WTC11 (cell line): ENCODE results near the gene LYG1. TPM values are rescaled to one million over a fixed set of nuclear protein-coding genes. Genes with fewer than 3 reads are reported as not detected.
A peak's percentile ranks its signal among the peaks of the same experiment; 100 is the strongest.
"Not testable (repeated sequence)": the region's sequence is repeated elsewhere in the genome, so short reads cannot be mapped to it uniquely, and the experiment has no call there.

Experiments
- ATAC-seq: fragments of 200-7000 bp; cut with Tn5 transposase; 2 replicates; pipeline ENCODE4 v1.10.0; 2021; ENCODE audit warnings: mild to moderate bottlenecking, moderate library complexity
- Bru-seq: library from RNA; stranded (reverse); fragments of 400-500 nt; gene quantifications from one replicate; lab custom pipeline; 2021; lab: Mats Ljungman, UMichigan
- CTCF ChIA-PET: fragments of 300-600 bp; sonication (Branson Sonifier 250); formaldehyde crosslinking; loops from one replicate; lab custom pipeline; 2021; ENCODE audit warnings: antibody characterized with exemption; lab: Charles Lee
- POLR2A ChIA-PET: fragments of 350-600 bp; sonication (Branson Sonifier 250); formaldehyde crosslinking; loops from one replicate; lab custom pipeline; 2021; ENCODE audit warnings: antibody characterized with exemption; lab: Charles Lee
- DNase-seq: peaks from one replicate; pipeline ENCODE4 v3.0.0; 2021; ENCODE audit warnings: low spot score
- H3K27ac Mint-ChIP-seq: 2 replicates; pipeline ENCODE4 v1.8.0; 2021; ENCODE audit warnings: mixed read lengths
- H3K27me3 Mint-ChIP-seq: 2 replicates; pipeline ENCODE4 v1.8.0; 2021; ENCODE audit warnings: low read depth, mild to moderate bottlenecking, moderate library complexity, mixed read lengths
- H3K36me3 Mint-ChIP-seq: 2 replicates; pipeline ENCODE4 v1.8.0; 2021; ENCODE audit warnings: mixed read lengths
- H3K4me1 Mint-ChIP-seq: 2 replicates; pipeline ENCODE4 v1.8.0; 2022; ENCODE audit warnings: mixed read lengths
- H3K4me3 Mint-ChIP-seq: 2 replicates; pipeline ENCODE4 v1.8.0; 2021; ENCODE audit warnings: mild to moderate bottlenecking, moderate library complexity, mixed read lengths
- H3K9me3 Mint-ChIP-seq: 2 replicates; pipeline ENCODE4 v1.8.0; 2021; ENCODE audit warnings: mixed read lengths
- GRHL2 ChIP-seq: fragments of 250-450 bp; sonication (Bioruptor Pico); IDR thresholded peaks from 2 replicates; pipeline ENCODE4 v1.8.0; 2022; ENCODE audit warnings: mild to moderate bottlenecking, moderate library complexity; ENCODE audit not compliant: insufficient replicate concordance, severe bottlenecking
- JUN ChIP-seq: sonication (generic); formaldehyde crosslinking; IDR thresholded peaks from 2 replicates; pipeline ENCODE4 v1.8.0; 2023; ENCODE audit warnings: mild to moderate bottlenecking, missing genetic modification reagents
- MXD4 ChIP-seq: fragments of 250-450 bp; sonication (Bioruptor Pico); IDR thresholded peaks from 2 replicates; pipeline ENCODE4 v1.8.0; 2021; ENCODE audit warnings: mild to moderate bottlenecking, moderate library complexity, borderline replicate concordance
- MYBL2 ChIP-seq: sonication (generic); formaldehyde crosslinking; IDR thresholded peaks from 2 replicates; pipeline ENCODE4 v1.8.1; 2023; ENCODE audit warnings: mild to moderate bottlenecking, moderate library complexity, missing genetic modification reagents
- NFATC4 ChIP-seq: fragments of 250-450 bp; sonication (Bioruptor Pico); IDR thresholded peaks from 2 replicates; pipeline ENCODE4 v1.9.0; 2021; ENCODE audit warnings: mild to moderate bottlenecking
- PRRX2 ChIP-seq: fragments of 250-450 bp; sonication (Bioruptor Pico); IDR thresholded peaks from 2 replicates; pipeline ENCODE4 v1.8.0; 2021; ENCODE audit warnings: mild to moderate bottlenecking
- ZNF121 ChIP-seq: sonication (generic); formaldehyde crosslinking; IDR thresholded peaks from 2 replicates; pipeline ENCODE4 v1.8.0; 2023; ENCODE audit warnings: missing genetic modification reagents
- ZNF138 ChIP-seq: sonication (generic); formaldehyde crosslinking; conservative IDR thresholded peaks from 2 replicates; pipeline ENCODE4 v1.8.1; 2022; ENCODE audit warnings: mild to moderate bottlenecking, moderate library complexity, missing genetic modification reagents
- ZNF396 ChIP-seq: fragments of 250-450 bp; sonication (Bioruptor Pico); IDR thresholded peaks from 2 replicates; pipeline ENCODE4 v1.8.0; 2021; ENCODE audit warnings: mild to moderate bottlenecking, moderate library complexity, borderline replicate concordance
- ZNF416 ChIP-seq: fragments of 250-450 bp; sonication (Bioruptor Pico); IDR thresholded peaks from 2 replicates; pipeline ENCODE4 v1.9.0; 2021; ENCODE audit warnings: mild to moderate bottlenecking, inconsistent platforms
- ZNF423 ChIP-seq: fragments of 250-450 bp; sonication (Bioruptor Pico); IDR thresholded peaks from 2 replicates; pipeline ENCODE4 v2.1.2; 2022; ENCODE audit warnings: mild to moderate bottlenecking, moderate library complexity
- long read RNA-seq, 3 experiments: library from RNA in 1 of 3; library from capped mRNA in 1 of 3; library from polyadenylated mRNA in 1 of 3; unstranded in 2 of 3; stranded (forward) in 1 of 3; transcript quantifications; one replicate each; pipeline ENCODE4 v2.0.0, GENCODE V29; 2021
- total RNA-seq: library from RNA; stranded (reverse); gene quantifications from 3 replicates; pipeline ENCODE4 v1.2.3, GENCODE V29; 2021
- TF ChIP-seq, protein P1 (sequence below): sonication (generic); formaldehyde crosslinking; IDR thresholded peaks from 2 replicates; pipeline ENCODE4 v1.8.0; 2023; ENCODE audit warnings: missing genetic modification reagents
- TF ChIP-seq, protein P2 (sequence below): fragments of 250-450 bp; sonication (Bioruptor Pico); IDR thresholded peaks from 2 replicates; pipeline ENCODE4 v1.9.0; 2021; ENCODE audit warnings: mild to moderate bottlenecking, borderline replicate concordance
- TF ChIP-seq, protein P3 (sequence below): fragments of 200-600 bp; IDR thresholded peaks from 2 replicates; pipeline ENCODE4 v1.8.0; 2022; ENCODE audit warnings: antibody characterized with exemption
- TF ChIP-seq, protein P4 (sequence below): sonication (generic); formaldehyde crosslinking; IDR thresholded peaks from 2 replicates; pipeline ENCODE4 v1.8.0; 2023; ENCODE audit warnings: mild to moderate bottlenecking, missing genetic modification reagents
- TF ChIP-seq, protein P5 (sequence below): sonication (generic); formaldehyde crosslinking; IDR thresholded peaks from 2 replicates; pipeline ENCODE4 v1.8.1; 2022; ENCODE audit warnings: mild to moderate bottlenecking, moderate library complexity, missing genetic modification reagents

Gene LYG1
- 0.35 to 0.76 TPM (median 0.55 TPM) in 3 replicates for total RNA-seq
- Bru-seq, nascent RNA = percentile 38 among the genes with signal in this experiment
- long read RNA-seq, experiment 1, partial matches to known transcripts = 0 of 2 reads
- long read RNA-seq, experiment 1, other reads (novel, unspliced or antisense) = 2 of 2 reads
- long read RNA-seq, experiment 2 = 0 reads
- long read RNA-seq, experiment 3 = 0 reads

DNA sequence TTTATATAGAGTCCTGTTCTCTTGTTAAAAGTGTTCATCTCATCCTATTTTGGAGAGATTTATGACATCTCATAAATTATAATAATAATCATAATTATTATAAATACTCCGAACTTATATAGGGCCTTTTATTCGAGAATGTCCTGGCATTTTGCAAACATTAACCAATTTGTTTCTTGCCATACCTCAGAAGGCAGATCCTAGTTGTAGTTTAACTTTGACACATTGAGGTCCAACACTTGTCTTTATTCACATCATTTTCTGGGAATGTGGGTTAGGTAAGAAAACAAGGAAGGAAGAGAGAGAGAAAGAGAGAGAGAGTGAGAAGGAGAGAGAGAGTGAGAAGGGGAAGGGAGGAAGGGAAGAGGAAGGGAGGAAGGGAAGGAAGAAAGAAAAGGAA, at the start of gene LYG1:
TSS of gene LYG1 (minus strand) at position 101 of the 400 bp plus-strand sequence. CDS start 5,527 bp downstream, outside the sequence.
- H3K36me3 Mint-ChIP-seq, H3K27ac Mint-ChIP-seq, H3K27me3 Mint-ChIP-seq, CTCF ChIA-PET, H3K4me3 Mint-ChIP-seq, POLR2A ChIA-PET, ATAC-seq, DNase-seq, H3K9me3 Mint-ChIP-seq, H3K4me1 Mint-ChIP-seq: not testable (repeated sequence)

DNA sequence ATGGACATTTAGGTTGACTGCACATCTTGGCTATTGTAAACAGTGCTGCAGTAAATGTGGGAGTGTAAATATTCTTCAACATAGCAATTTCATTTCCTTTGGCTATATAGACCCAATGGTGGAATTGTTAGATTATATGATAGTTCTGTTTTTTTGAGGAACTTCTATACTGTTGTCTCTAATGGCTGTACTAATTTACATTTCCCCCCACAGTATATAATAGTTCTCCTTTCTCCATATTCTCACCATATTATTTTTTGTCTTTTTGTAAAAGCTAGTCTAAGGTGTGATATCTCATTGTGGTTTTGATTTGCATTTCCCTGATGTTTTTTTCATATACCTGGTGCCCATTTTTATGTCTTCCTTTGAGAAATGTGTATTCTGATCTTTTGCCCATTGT, 49.2 kb upstream of the LYG1 start:
- POLR2A ChIA-PET = no interaction called here
- no peak for ATAC-seq
- no peak for TF ChIP-seq GRHL2 (CRISPR knock-in tag)
- TF ChIP-seq, protein P1, sequence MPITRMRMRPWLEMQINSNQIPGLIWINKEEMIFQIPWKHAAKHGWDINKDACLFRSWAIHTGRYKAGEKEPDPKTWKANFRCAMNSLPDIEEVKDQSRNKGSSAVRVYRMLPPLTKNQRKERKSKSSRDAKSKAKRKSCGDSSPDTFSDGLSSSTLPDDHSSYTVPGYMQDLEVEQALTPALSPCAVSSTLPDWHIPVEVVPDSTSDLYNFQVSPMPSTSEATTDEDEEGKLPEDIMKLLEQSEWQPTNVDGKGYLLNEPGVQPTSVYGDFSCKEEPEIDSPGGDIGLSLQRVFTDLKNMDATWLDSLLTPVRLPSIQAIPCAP (CRISPR knock-in tag) = no peak
- TF ChIP-seq ZNF416 (CRISPR knock-in tag) = no peak
- TF ChIP-seq, protein P2, sequence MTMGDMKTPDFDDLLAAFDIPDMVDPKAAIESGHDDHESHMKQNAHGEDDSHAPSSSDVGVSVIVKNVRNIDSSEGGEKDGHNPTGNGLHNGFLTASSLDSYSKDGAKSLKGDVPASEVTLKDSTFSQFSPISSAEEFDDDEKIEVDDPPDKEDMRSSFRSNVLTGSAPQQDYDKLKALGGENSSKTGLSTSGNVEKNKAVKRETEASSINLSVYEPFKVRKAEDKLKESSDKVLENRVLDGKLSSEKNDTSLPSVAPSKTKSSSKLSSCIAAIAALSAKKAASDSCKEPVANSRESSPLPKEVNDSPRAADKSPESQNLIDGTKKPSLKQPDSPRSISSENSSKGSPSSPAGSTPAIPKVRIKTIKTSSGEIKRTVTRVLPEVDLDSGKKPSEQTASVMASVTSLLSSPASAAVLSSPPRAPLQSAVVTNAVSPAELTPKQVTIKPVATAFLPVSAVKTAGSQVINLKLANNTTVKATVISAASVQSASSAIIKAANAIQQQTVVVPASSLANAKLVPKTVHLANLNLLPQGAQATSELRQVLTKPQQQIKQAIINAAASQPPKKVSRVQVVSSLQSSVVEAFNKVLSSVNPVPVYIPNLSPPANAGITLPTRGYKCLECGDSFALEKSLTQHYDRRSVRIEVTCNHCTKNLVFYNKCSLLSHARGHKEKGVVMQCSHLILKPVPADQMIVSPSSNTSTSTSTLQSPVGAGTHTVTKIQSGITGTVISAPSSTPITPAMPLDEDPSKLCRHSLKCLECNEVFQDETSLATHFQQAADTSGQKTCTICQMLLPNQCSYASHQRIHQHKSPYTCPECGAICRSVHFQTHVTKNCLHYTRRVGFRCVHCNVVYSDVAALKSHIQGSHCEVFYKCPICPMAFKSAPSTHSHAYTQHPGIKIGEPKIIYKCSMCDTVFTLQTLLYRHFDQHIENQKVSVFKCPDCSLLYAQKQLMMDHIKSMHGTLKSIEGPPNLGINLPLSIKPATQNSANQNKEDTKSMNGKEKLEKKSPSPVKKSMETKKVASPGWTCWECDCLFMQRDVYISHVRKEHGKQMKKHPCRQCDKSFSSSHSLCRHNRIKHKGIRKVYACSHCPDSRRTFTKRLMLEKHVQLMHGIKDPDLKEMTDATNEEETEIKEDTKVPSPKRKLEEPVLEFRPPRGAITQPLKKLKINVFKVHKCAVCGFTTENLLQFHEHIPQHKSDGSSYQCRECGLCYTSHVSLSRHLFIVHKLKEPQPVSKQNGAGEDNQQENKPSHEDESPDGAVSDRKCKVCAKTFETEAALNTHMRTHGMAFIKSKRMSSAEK (CRISPR knock-in tag) = no peak
- TF ChIP-seq JUN (CRISPR knock-in tag) = no peak
- no peak for TF ChIP-seq ZNF423 (CRISPR knock-in tag)
- TF ChIP-seq ZNF121 (CRISPR knock-in tag) = no peak
- TF ChIP-seq, protein P3, sequence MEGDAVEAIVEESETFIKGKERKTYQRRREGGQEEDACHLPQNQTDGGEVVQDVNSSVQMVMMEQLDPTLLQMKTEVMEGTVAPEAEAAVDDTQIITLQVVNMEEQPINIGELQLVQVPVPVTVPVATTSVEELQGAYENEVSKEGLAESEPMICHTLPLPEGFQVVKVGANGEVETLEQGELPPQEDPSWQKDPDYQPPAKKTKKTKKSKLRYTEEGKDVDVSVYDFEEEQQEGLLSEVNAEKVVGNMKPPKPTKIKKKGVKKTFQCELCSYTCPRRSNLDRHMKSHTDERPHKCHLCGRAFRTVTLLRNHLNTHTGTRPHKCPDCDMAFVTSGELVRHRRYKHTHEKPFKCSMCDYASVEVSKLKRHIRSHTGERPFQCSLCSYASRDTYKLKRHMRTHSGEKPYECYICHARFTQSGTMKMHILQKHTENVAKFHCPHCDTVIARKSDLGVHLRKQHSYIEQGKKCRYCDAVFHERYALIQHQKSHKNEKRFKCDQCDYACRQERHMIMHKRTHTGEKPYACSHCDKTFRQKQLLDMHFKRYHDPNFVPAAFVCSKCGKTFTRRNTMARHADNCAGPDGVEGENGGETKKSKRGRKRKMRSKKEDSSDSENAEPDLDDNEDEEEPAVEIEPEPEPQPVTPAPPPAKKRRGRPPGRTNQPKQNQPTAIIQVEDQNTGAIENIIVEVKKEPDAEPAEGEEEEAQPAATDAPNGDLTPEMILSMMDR = no peak
- Mint-ChIP-seq H3K4me3 (no peak overlapping the region), H3K36me3 (no peaks in the 10 kb centered on the region), H3K27ac (no peak overlapping the region), H3K27me3 (no peaks in the 10 kb centered on the region), H3K9me3 (no peaks in the 10 kb centered on the region), H3K4me1 (peaks cover 4% of the 10 kb centered on the region; the same call in 1 of the 2 replicates)
- CTCF ChIA-PET = no interaction called here
- DNase-seq = no peak

DNA sequence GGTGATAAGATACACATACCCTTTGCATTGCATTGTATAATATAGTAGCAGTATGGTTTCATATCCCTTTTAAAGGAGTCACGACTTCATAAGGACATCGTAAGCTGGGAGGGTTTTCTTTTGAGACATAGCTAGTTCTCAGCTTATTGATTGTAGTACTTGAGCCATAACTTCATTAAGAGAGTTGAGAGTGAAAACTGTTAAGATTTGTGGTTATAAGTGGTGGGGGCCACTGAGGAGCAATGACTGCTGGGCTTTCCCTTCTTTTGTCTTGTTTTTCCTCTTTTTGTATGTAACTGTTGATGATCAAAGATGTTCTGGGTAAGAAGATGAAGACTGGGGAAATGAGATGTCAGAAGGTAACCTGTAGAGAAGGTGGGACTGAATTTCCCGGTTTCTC, 47.2 kb upstream of the LYG1 start:
- ATAC-seq (no peak), DNase-seq (no peak)
- no peaks in the 10 kb centered on the region for H3K27me3 Mint-ChIP-seq
- H3K27ac Mint-ChIP-seq = peak overlapping the region; percentile 17; the same call in 1 of the 2 replicates
- CTCF ChIA-PET = no interaction called here
- H3K4me3 Mint-ChIP-seq = no peak overlapping the region
- H3K9me3 Mint-ChIP-seq = no peaks in the 10 kb centered on the region
- POLR2A ChIA-PET = no interaction called here
- no peaks in the 10 kb centered on the region for H3K36me3 Mint-ChIP-seq
- peaks cover 4% of the 10 kb centered on the region; the same call in 1 of the 2 replicates for H3K4me1 Mint-ChIP-seq
- TF ChIP-seq JUN (CRISPR knock-in tag) = no peak
- TF ChIP-seq, protein P2 (CRISPR knock-in tag) = no peak
- TF ChIP-seq, protein P4, sequence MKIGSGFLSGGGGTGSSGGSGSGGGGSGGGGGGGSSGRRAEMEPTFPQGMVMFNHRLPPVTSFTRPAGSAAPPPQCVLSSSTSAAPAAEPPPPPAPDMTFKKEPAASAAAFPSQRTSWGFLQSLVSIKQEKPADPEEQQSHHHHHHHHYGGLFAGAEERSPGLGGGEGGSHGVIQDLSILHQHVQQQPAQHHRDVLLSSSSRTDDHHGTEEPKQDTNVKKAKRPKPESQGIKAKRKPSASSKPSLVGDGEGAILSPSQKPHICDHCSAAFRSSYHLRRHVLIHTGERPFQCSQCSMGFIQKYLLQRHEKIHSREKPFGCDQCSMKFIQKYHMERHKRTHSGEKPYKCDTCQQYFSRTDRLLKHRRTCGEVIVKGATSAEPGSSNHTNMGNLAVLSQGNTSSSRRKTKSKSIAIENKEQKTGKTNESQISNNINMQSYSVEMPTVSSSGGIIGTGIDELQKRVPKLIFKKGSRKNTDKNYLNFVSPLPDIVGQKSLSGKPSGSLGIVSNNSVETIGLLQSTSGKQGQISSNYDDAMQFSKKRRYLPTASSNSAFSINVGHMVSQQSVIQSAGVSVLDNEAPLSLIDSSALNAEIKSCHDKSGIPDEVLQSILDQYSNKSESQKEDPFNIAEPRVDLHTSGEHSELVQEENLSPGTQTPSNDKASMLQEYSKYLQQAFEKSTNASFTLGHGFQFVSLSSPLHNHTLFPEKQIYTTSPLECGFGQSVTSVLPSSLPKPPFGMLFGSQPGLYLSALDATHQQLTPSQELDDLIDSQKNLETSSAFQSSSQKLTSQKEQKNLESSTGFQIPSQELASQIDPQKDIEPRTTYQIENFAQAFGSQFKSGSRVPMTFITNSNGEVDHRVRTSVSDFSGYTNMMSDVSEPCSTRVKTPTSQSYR (CRISPR knock-in tag) = no peak
- no peak for TF ChIP-seq MYBL2
- TF ChIP-seq ZNF396 (CRISPR knock-in tag) = no peak
- TF ChIP-seq MXD4 (CRISPR knock-in tag) = no peak
- TF ChIP-seq, protein P5, sequence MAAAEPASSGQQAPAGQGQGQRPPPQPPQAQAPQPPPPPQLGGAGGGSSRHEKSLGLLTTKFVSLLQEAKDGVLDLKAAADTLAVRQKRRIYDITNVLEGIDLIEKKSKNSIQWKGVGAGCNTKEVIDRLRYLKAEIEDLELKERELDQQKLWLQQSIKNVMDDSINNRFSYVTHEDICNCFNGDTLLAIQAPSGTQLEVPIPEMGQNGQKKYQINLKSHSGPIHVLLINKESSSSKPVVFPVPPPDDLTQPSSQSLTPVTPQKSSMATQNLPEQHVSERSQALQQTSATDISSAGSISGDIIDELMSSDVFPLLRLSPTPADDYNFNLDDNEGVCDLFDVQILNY = no peak
- TF ChIP-seq PRRX2 = no peak
- no peak for TF ChIP-seq NFATC4 (CRISPR knock-in tag)
- TF ChIP-seq ZNF138 = no peak
